GM18951 (cell line): ENCODE results near the gene ATRAID.
A peak's percentile ranks its signal among the peaks of the same experiment; 100 is the strongest.

Source experiments
- POLR2A ChIP-seq: IDR thresholded peaks from 4 replicates; pipeline ENCODE4 v1.6.1; 2011; ENCODE audit warnings: mild to moderate bottlenecking; ENCODE audit not compliant: insufficient read length, insufficient read depth; ENCODE audit errors: extremely low read depth
- in situ Hi-C: fragments of 300-500 bp; cut with MboI; formaldehyde crosslinking; loops from one replicate; pipeline ENCODE4 v1.12.0; 2022; ENCODE audit warnings: low sequenced_read_pairs, mixed read lengths, inconsistent platforms; ENCODE audit not compliant: unreplicated experiment

Gene ATRAID

GRCh38 chr2:27204566-27204965, 7.3 kb upstream of the ATRAID start:
- TF ChIP-seq POLR2A: no peak
- in situ Hi-C loops: no loop called here

GRCh38 chr2:27205206-27205605, 6.6 kb upstream of the ATRAID start:
- TF ChIP-seq POLR2A: no peak
- in situ Hi-C loops: no loop called here

GRCh38 chr2:27206346-27206745, 5.5 kb upstream of the ATRAID start:
- no peak for TF ChIP-seq POLR2A
- in situ Hi-C loops: no loop called here

- in situ Hi-C loops: no loop called here
- TF ChIP-seq POLR2A: no peak
Observed at GRCh38 chr2:27208486-27209050, 3.3 kb upstream of the ATRAID start.

- in situ Hi-C loops: no loop called here
- TF ChIP-seq POLR2A: no peak
Observed at GRCh38 chr2:27209621-27210401, 2.0 kb upstream of the ATRAID start.

GRCh38 chr2:27211241-27211942, 449 bp upstream of the ATRAID start:
- in situ Hi-C loops: no loop called here
- no peak for TF ChIP-seq POLR2A

DNA sequence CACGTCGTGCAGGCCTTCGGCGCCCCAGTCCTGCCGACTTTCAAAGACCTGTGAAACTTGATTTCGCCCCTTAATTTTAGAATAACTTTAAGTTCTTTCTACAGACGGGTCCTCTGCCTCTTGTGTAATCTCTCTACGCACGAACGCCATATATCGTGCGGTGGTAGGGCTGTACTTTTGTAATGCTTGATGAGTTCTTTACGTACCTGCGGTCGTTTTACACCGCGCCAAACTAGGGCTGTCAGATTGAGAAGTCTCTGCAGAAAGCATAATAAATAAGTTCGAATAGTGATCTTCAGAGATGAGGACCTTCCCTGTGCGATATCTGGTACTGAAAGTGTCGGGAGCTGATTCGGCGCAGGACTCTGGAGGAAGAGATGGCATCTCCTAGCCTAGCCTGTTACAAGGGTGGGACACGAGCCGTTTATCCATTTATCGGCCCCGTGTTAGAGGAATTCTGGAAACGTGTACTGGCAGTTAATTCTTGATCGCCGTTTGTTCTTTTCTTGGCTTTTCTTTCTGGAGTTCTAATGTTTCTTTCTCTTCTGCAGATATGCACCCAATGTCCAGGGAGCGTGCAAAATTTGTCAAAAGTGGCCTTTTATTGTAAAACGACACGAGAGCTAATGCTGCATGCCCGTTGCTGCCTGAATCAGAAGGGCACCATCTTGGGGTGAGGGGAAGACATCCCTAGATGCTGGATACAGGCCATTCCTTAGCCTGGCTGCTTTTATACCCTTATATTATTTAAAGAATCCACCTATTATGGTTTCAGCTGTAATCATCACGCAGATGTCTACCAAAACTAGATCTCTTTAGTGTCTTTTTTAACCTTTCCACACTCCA, 1.0 kb downstream of the ATRAID start:
- in situ Hi-C loops: no loop called here
- no peak for TF ChIP-seq POLR2A

DNA sequence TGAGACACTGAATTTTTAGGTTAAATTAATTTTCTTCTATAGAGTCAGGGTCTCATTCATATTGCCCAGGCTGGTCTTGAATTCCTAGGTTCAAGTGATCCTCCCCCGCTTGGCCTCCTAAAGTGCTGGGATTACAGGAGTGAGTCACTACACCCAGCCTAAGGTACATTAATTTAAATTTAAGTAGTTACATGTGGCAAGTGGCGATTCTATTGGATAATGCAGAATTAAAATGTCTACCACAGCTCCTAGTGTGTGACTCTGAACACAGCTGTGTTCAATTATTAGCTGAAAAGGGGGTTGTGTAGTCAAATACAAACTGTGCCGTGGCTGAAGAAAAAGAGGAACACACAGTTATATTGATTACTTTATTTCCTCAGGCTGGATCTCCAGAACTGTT, 3.1 kb downstream of the ATRAID start:
- in situ Hi-C loops: no loop called here
- TF ChIP-seq POLR2A: no peak

DNA sequence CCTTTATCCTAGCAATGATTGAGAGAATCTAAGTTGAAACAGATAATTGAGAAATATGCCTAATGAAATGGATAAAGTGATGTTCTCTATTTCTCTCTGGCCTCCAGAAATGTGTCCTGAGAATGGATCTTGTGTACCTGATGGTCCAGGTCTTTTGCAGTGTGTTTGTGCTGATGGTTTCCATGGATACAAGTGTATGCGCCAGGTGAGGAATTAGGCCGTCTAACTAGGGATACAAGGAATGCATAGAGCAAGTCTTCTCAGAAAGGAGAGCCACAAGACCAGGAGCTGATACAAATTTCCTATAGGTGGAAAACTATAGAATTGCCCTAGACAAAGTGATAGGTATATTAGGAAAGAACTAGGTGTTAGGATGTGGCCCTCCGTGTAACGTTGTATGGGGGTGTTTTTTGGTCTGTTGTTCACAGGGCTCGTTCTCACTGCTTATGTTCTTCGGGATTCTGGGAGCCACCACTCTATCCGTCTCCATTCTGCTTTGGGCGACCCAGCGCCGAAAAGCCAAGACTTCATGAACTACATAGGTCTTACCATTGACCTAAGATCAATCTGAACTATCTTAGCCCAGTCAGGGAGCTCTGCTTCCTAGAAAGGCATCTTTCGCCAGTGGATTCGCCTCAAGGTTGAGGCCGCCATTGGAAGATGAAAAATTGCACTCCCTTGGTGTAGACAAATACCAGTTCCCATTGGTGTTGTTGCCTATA, 4.7 kb downstream of the ATRAID start:
- no peak for TF ChIP-seq POLR2A
- in situ Hi-C loops: no loop called here

DNA sequence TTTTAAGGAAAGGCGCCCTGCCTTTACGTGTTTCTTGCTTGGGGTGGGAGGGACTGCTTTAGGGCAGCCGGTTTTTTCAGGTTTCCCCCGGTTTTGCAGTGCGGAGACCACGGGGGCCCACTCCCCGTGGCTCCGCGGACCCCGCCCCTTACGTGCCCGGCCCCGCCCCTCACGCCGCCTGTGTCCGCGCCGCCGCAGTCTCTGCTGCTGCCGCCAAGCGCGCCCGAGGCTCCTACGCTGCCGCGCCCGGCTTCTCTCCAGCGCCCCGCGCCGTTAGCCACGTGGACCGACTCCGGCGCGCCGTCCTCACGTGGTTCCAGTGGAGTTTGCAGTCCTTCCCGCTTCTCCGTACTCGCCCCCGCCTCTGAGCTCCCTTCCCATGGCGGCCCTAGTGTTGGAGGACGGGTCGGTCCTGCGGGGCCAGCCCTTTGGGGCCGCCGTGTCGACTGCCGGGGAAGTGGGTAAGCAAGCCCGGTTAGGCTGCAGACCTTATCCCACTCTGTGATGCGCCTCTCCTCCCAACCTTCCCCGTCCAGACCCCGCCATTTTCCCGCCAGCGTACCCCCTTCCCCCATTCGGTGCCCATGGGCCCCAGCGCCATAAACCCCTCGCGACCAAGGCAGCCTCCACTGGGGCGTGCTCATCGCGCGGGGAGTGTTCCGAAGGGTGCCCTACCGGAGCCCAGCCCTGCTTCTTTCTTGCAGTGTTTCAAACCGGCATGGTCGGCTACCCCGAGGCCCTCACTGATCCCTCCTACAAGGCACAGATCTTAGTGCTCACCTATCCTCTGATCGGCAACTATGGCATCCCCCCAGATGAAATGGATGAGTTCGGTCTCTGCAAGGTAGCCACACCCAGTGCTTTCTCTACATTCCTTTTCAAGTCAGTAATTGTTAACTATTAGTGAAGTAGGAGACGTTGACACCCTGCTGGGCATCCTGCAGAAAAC, 5.6 kb downstream of the ATRAID start, which contains the start of gene CAD:
Gene CAD (plus strand): TSS at position 197 of the 949 bp plus-strand sequence. CDS start 183 bp downstream, at position 380.
- in situ Hi-C loops: no loop called here
- TF ChIP-seq POLR2A: peak; percentile 85

DNA sequence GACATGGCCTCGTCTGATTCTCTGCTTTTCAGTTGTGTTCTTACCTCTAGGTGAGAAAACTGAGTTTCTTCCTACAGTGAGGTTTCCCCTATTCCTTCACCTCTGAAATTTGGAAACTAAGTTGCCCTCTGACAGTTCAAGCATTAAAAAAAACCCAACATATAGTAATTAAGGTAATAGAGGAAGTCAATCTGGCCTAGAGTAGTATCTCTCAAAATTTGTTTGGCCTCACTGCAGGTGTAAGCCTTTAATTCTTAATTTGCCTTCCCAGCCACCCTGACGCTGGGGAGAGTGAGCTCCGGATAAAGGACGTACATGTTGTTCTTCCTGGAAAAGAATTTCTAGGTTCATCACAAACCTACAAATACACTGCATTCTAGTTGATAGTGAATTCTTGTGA, 6.8 kb downstream of the ATRAID start:
- TF ChIP-seq POLR2A: no peak
- in situ Hi-C loops: no loop called here
